Nucleus accumbens (tissue), 56 donors: ENCODE measurements around the gene NTN3.
"Not testable (repeated sequence)": the region's sequence is repeated elsewhere in the genome, so short reads cannot be mapped to it uniquely, and the experiment has no call there.

Experiments used
- DNase-seq, 56 donors: peaks; one replicate each; lab custom pipeline; 2025; lab: John Stamatoyannopoulos, UW

Gene NTN3

GRCh38 chr16:2476345-2476720 is 5.2 kb downstream of the NTN3 start:
- DNase-seq, result no peak

GRCh38 chr16:2476741-2477140 is 5.6 kb downstream of the NTN3 start:
- no peak for DNase-seq

GRCh38 chr16:2477327-2477726 is 6.2 kb downstream of the NTN3 start:
- DNase-seq, result no peak

GRCh38 chr16:2478279-2478678 is 7.2 kb downstream of the NTN3 start:
- DNase-seq, result no peak

GRCh38 chr16:2479996-2480395 is 8.9 kb downstream of the NTN3 start:
- not testable (repeated sequence) for DNase-seq

GRCh38 chr16:2480948-2481347 is 9.9 kb downstream of the NTN3 start:
- DNase-seq, result no peak

- DNase-seq, result no peak
Observed at GRCh38 chr16:2481676-2482075, 10.6 kb downstream of the NTN3 start.

- no peak for DNase-seq
Observed at GRCh38 chr16:2482249-2482648, 11.2 kb downstream of the NTN3 start.

- DNase-seq, result peak in 41 of 56 donors; percentile 10 to 73 (median 46)
Observed at GRCh38 chr16:2482708-2483534, 11.8 kb downstream of the NTN3 start.

GRCh38 chr16:2483939-2484897 is 13.1 kb downstream of the NTN3 start:
- no peak for DNase-seq

- DNase-seq, result no peak
Observed at GRCh38 chr16:2484898-2485508, 13.9 kb downstream of the NTN3 start.

- DNase-seq, result no peak
Observed at GRCh38 chr16:2485811-2486507, 14.9 kb downstream of the NTN3 start.

GRCh38 chr16:2486645-2487516 is 15.8 kb downstream of the NTN3 start:
- peak in 28 of 56 donors; percentile 11 to 68 (median 35) for DNase-seq

- DNase-seq, result no peak
Observed at GRCh38 chr16:2487517-2487842, 16.4 kb downstream of the NTN3 start.

- DNase-seq, result no peak
Observed at GRCh38 chr16:2487903-2488531, 16.9 kb downstream of the NTN3 start.

- no peak for DNase-seq
Observed at GRCh38 chr16:2489581-2489980, 18.5 kb downstream of the NTN3 start.

GRCh38 chr16:2490190-2491105 is 19.4 kb downstream of the NTN3 start:
- peak in 3 of 56 donors; percentile 15 to 50 (median 31) for DNase-seq

GRCh38 chr16:2492292-2492691 is 21.2 kb downstream of the NTN3 start:
- DNase-seq, result no peak
